Breast epithelium (tissue), 3 donors: ENCODE data around the gene NCKAP1.

Source experiments
- CTCF ChIP-seq, 3 donors: fragments of 450-650 bp; IDR thresholded peaks; one replicate each; pipeline ENCODE4 v1.5.1; 2016 to 2017; ENCODE audit warnings: antibody characterized with exemption in 3 of 3, mild to moderate bottlenecking in 3 of 3, moderate library complexity in 3 of 3
- POLR2AphosphoS5 ChIP-seq, 3 donors: sonication (generic); formaldehyde crosslinking; IDR thresholded peaks; one replicate each; pipeline ENCODE4 v1.6.1; 2017; ENCODE audit warnings: antibody characterized with exemption in 3 of 3

GRCh38 chr2:182895798-182896197, 142.5 kb downstream of the NCKAP1 start:
- TF ChIP-seq CTCF (IDR thresholded peaks at IDR 0.05) (no peak), POLR2AphosphoS5 (IDR thresholded peaks at IDR 0.05) (no peak)
